Bone marrow (tissue), 2 donors: ENCODE data around the gene GPR89A.
"Not testable (repeated sequence)": the region's sequence is repeated elsewhere in the genome, so short reads cannot be mapped to it uniquely, and the experiment has no call there.

ENCODE experiments used
- DNase-seq, 2 donors: peaks; one replicate each; lab custom pipeline; 2025; lab: John Stamatoyannopoulos, UW

GPR89A gene

DNA sequence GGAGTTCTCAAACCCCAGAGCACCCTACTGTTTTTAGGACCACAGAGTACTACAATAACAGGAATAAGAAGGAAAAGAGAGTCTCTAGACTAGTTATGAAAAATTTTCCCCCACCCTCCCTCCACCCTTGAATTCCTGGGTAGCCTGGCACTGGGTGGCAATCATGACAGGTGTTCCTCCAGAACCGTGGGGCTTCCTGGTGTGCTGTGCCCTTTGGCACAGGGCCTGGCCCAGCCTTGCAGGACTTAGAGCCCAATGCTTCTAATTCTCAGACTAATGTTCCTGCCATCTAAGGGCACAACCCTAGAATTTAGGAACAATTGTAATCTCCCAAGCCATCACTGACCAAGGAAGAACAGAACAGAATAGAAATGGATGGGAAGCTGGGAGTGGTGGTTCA is 110.0 kb downstream of the GPR89A start:
- no peak for DNase-seq

DNA sequence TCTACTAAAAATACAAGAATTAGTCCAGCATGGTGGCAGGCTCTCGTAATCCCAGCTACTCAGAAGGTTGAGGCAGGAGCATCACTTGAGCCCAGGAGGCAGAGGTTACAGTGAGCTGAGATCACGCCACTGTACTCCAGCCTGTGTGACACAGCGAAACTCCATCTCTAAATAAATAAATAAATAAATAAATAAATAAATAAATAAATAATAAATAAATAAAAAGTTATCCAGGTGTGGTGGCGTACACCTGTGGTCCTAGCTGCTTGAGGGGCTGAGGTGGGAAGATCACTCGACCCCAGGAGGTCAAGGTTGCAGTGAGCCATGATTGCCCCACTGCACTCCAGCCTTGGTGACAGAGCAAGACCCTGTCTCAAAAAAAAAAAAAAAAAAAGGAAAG is 110.7 kb downstream of the GPR89A start:
- not testable (repeated sequence) for DNase-seq

DNA sequence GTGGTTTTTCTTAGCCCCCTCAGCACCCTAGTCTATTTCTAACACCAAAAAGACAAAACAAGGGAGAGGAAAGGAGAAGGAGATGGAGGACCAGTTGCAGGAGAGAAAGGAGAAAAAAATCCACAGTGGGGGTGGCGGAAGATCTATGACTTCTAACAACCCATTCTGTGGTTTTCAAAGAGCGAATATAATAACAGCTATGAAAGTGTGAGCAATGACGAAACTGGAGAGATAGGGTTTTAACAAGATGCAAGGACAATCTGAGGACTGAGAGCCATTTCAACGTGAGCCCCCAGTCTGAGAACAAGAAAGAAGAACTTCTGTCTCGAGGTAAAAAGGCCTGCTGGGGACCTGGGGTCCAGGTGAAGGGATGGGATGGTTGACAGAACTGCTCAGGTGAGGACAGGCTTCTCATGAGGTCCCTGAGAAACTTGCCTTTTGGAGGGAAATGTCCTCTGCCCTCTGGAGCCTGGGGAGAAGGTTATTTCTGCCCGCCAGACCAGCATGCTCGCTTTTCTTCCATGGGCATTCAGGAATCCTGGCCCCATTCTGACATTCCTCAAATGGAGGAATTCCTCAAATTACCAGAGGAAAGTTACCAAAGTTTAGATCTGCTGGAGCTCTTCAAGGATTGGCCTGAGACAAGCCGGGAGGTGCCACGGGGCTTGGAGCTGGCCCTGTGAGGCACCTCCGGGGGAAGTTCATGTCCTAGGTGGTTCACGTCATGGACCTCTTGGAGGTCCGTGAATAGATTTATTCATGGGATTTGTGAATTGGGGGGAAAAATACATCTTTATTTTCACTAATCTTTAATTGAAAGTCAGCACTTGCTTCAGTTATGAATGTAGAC is 111.7 kb downstream of the GPR89A start, which contains the start of gene CD160:
Gene CD160 (plus strand): TSS at position 270 of the 850 bp plus-strand sequence. CDS start 8,829 bp downstream, outside the sequence.
- no peak for DNase-seq
